ENCODE results near the gene AFF4.
"Not testable (repeated sequence)": the region's sequence is repeated elsewhere in the genome, so short reads cannot be mapped to it uniquely, and the experiment has no call there.

Gene AFF4

GRCh38 chr5:132887283-132887682 lies 76.2 kb downstream of the AFF4 start:
- DNase-seq: no peak

DNA sequence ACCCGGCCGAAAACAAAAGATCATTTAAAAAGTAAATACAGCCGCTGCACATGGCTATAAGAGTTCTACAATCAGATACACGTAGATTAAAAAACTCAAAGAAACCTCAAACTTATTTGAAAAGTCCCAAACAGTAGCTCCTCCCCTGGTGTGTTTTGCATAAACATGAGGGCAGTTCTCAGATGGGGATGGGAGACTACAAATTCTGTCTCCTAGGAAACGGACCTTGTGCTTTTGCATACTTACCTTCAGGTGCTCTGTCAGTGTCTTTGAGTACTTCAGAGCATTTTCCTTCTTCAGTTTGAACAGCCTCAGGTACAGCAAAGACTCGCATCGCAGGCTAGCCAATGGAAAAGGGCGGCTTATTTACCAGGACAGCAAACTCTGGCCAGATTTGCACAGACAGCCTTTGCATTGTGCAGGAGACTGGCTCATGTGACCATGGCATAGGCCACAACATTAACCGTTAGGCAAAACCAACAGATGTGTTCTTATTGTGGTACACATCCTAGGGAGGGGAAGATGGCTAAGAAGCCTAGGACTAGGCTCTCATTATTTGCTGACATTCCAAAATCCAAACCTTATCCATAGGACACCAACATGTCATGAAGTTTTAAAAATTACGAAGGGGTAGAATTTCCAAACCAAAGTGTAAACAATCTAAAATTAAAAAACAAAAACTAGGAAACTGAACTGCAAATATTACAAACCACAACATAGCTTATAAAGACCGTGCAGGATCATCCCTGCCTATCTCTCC lies 77.2 kb downstream of the AFF4 start:
- DNase-seq: no peak

DNA sequence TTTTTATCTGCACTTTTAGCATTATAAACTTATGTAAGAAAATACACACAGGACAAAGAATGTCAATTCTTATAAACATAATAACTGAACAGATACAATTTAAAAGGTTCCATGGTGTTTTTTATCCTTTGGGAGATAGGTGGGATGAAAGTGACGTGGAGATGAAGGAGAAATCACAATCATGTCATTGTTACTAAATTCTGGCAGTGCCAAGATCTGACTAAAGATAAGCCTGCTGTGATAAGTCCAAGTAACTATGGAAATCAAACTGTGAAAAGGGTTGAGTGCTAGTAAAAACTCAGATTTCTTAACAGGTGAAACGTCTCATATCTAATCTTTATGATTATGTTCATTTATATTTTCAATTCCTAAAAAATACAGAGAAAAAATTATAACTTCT lies 78.9 kb downstream of the AFF4 start:
- no peak for DNase-seq

- DNase-seq: peak; percentile 87
Observed at GRCh38 chr5:132883261-132883834, 80.1 kb downstream of the AFF4 start.

DNA sequence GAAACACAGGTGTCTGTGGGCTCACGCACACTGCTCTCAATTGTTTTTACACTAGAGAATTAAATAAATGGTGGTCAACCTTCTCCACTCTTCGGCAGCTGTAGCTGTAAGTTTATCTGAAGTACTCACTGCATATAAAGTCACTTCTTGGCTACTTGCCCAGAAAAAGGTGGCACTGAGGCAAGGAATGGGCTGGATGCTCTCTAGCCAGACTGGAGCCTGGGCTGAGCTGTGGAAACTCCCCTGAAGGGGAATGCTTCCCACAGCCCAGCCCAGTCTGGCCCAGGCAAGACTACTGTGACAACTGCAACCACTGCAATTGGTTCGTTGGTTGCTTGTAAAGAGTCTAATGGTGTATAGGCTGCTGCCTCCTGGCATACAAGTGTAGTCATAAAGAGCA lies 85.5 kb downstream of the AFF4 start:
- peak; percentile 22 for DNase-seq

GRCh38 chr5:132877466-132877865 lies 86.0 kb downstream of the AFF4 start:
- no peak for DNase-seq

- DNase-seq: no peak
Observed at GRCh38 chr5:132876020-132876759, 87.2 kb downstream of the AFF4 start.

GRCh38 chr5:132873930-132874271 lies 89.5 kb downstream of the AFF4 start:
- no peak for DNase-seq

DNA sequence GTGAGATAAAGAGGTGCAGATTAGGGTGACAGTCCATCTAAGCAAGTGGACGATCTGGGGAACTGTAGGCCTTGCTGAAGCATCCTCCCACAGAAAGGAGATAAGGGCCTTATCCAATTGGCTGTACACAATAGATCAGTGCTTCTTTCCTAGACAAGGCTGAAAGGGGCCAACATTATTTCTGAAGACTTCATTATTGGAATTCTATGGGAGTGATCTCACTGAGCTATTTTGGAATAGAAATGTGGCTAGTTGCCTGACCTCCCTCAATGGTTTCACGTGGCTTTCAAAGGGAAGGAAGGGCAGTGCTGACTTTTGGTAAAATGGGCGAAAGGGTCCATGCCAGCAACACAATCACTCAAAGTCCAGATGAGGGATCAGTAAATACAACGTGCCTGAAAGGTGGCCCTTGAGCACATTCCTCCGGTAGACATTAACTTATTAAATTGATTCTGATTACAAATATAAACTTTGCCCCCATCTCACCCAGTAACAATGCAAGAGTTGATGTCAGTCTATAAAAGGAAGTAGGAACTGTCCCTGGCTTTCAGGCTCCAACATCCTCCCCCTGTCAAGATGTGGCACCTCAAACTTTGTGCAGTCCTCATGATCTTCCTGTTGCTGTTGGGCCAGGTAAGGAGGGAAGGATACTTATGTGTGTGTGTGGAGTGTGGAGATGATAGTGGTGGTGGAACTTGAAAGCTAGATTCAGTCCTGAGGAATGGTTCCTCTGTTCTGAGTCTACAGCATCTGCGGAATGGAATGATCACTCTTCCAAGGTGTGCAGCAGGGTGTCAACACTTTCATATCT lies 90.1 kb downstream of the AFF4 start, which contains the start of gene LEAP2:
TSS of gene LEAP2 (plus strand) at position 550 of the 811 bp plus-strand sequence. CDS start at position 577, 27 bp downstream.
- no peak for DNase-seq

DNA sequence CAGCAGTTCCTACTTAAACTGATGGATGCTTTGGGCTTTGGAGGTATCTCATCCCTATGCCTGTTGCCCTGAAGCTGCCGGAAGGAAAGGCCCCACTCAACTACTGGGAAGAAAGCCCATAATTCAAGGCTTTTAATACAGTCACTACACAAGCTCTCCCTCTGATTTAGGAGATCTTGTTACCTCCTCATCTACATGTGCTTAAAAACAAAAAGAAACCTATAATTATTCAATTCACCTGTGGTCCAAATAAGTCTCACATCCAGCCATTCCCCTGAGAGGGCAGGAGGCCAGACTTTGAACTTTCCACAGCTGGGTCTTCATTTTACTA lies 90.7 kb downstream of the AFF4 start:
- DNase-seq: no peak

DNA sequence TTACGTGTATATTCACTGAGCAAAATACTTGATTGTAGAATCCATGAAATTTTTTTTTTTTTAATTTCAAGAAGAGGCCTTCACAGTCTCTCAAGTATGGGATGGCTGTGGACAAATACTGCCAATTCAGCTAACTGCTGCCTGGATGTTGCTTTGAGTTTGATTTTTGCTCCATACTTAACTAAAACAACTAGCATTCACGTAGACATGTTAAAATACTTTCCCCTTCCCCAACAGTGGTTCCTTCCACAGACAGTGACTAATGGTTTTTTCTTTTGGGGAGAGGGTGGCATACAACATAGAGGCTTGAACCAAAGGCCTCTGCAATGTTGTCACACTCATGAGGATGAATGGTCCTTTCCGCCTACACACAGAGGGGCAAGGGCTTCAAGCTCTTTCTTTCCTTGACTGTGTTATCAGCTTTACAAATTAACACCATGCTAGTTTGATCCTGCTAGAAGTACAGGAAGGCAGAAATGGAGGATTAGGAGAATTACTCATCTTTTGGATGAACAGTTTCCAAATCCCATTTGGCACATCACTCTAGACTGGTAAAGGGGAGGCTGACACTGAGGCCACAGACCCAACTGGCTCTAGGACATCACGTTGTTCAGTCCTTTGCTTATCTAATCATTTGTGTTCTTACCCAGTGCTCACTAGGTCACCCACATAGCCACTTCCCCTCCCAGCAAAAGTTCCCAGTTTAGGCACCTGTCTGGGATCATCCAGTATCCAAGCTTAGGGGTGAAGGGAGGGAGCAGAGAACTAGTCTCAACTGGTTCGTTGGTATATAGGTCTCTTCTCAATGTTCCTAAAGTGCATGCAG lies 91.8 kb downstream of the AFF4 start:
- no peak for DNase-seq

GRCh38 chr5:132870801-132871200 lies 92.6 kb downstream of the AFF4 start:
- no peak for DNase-seq

GRCh38 chr5:132868754-132869153 lies 94.7 kb downstream of the AFF4 start:
- DNase-seq: no peak

- no peak for DNase-seq
Observed at GRCh38 chr5:132867046-132867451, 96.4 kb downstream of the AFF4 start.

GRCh38 chr5:132866342-132867045 lies 96.9 kb downstream of the AFF4 start, which contains the start of the genes GDF9 and UQCRQ:
TSS of gene GDF9 (minus strand) at chr5:132866469. CDS start at chr5:132864533, 1,936 bp downstream.
TSS of gene UQCRQ (plus strand) at chr5:132866642. CDS start at chr5:132866882, 240 bp downstream.
- DNase-seq: peak; percentile 100

- DNase-seq: peak; percentile 56
Observed at GRCh38 chr5:132865668-132866341, 97.6 kb downstream of the AFF4 start.

GRCh38 chr5:132860742-132861141 lies 102.7 kb downstream of the AFF4 start:
- DNase-seq: no peak

DNA sequence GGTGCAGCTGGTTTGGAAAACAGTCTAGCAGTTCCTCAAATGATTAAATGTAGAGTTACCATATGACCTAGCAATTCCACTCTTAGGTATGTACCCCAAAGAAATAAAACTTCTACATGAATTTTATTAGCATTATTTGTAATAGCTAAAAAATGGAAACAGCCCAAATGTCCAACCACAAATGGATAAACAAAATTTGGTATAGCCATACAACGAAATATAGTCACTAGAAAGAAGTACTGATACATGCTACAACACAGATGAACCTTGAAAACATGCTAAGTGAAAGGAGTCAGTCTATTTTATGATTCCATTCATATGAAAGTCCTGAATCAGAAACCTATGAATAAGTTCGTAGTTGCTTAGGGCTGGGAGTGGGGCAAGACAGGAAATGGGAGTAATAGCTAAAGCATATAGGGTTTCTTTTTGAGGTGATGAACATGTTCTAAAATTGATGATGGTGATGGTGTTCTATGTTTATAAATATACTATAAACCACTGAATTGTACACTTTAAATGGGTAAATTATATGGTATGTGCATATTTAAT lies 103.5 kb downstream of the AFF4 start:
- DNase-seq: no peak

- DNase-seq: no peak
Observed at GRCh38 chr5:132856011-132856410, 107.4 kb downstream of the AFF4 start.

DNA sequence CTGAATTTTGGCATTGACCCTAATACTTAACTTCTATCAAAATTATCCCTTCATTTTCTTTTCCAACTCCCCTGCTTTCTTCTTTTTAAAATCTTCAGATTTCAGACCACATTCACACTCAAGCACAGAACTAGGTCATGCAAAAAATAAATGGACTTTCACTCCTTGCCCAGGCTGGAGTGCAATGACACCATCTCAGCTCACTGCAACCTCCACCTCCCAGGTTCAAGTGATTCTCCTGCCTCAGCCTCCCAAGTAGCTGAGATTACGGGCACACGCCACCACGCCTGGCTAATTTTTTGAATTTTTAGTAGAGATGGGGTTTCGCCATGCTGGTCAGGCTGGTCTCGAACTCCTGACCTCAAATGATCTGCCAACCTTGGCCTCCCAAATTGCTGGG lies 108.4 kb downstream of the AFF4 start:
- DNase-seq: not testable (repeated sequence)

DNA sequence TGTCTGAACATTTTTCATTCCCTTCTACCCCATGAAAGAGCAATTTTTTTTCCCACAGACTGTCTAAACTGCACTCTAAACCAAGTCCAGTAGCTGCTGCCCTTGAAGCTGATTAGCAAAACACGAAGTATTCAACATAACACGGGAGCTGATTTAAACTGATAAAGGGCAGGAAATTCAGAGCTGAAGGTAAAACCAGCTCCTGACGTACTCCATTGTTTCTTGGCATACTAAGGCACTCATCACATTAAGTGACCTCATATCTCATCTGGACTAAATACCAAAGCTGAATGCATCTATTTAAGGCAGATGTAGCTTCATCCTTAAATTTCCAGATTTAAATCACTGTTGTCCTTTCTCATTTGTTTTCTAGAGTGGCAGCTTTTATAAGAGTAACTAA lies 109.1 kb downstream of the AFF4 start:
- DNase-seq: no peak
